ENCODE measurements around the gene MYBPH.

DNA sequence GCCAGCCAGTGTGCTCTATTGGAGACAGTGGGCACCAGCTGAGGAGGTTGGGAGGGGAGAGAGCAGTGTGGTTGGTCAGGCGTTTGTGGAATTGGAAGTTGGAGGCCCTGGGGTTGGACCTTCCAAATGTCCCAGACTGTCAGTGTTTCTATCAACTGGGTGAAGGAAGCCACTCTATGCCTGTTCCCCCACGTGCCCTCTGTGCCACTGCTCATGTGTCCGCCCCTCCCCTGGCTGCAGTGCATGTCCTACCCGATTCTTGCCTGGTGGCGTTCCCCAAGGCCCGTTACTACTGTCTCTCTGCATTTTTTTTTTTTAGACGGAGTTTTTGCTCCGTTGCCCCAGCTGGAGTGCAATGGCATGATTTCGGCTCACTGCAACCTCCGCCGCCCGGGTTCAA is 27.0 kb downstream of the MYBPH start:
- TF ChIP-seq, protein P1, sequence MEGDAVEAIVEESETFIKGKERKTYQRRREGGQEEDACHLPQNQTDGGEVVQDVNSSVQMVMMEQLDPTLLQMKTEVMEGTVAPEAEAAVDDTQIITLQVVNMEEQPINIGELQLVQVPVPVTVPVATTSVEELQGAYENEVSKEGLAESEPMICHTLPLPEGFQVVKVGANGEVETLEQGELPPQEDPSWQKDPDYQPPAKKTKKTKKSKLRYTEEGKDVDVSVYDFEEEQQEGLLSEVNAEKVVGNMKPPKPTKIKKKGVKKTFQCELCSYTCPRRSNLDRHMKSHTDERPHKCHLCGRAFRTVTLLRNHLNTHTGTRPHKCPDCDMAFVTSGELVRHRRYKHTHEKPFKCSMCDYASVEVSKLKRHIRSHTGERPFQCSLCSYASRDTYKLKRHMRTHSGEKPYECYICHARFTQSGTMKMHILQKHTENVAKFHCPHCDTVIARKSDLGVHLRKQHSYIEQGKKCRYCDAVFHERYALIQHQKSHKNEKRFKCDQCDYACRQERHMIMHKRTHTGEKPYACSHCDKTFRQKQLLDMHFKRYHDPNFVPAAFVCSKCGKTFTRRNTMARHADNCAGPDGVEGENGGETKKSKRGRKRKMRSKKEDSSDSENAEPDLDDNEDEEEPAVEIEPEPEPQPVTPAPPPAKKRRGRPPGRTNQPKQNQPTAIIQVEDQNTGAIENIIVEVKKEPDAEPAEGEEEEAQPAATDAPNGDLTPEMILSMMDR (IDR thresholded peaks at IDR 0.05; ENCODE audit: insufficient read depth, low read depth, low read length): no peak
- no peak for TF ChIP-seq EZH2 (IDR thresholded peaks at IDR 0.05; ENCODE audit: insufficient read depth, low read length)

Measured in astrocyte (in vitro differentiated cells and primary cell).